Gastrocnemius medialis (tissue), 4 donors: Measurements from ENCODE around the gene PTPRJ. TPM values are rescaled to one million over a fixed set of nuclear protein-coding genes. Genes with fewer than 3 reads are reported as not detected.

Experiments
- ATAC-seq, 2 donors: fragments of 150-250 bp; one replicate each; pipeline ENCODE4 v1.9.1; 2016
- DNase-seq, 2 donors: peaks; one replicate each; pipeline ENCODE4 v3.0.0-alpha.2; 2019
- H3K27ac ChIP-seq, 4 donors: fragments of 200-600 bp; sonication (generic); 1 replicate in 1 of 4; 2 replicates in 3 of 4; pipeline ENCODE4 v1.5.1; 2016 to 2018; ENCODE audit warnings: mild to moderate bottlenecking in 2 of 4, moderate library complexity in 1 of 4
- H3K27me3 ChIP-seq, 3 donors: fragments of 200-600 bp; sonication (generic) in 2 of 3; 1 replicate in 1 of 3; 2 replicates in 2 of 3; pipeline versions ENCODE4 v1.5.1 to v1.6.0; 2016 to 2019; ENCODE audit warnings: mild to moderate bottlenecking in 1 of 3, moderate library complexity in 1 of 3
- H3K36me3 ChIP-seq, 2 donors: fragments of 200-600 bp; sonication (generic) in 1 of 2; one replicate each; pipeline ENCODE4 v1.5.1; 2017 to 2018
- H3K4me1 ChIP-seq, 2 donors: fragments of 200-600 bp; sonication (generic) in 1 of 2; one replicate each; pipeline ENCODE4 v1.5.1; 2016 to 2017; ENCODE audit warnings: mild to moderate bottlenecking in 2 of 2
- H3K4me3 ChIP-seq, 4 donors: fragments of 200-600 bp; sonication (generic) in 3 of 4; 1 replicate in 1 of 4; 2 replicates in 3 of 4; pipeline ENCODE4 v1.5.1; 2016 to 2019; ENCODE audit warnings: mild to moderate bottlenecking in 2 of 4
- H3K9me3 ChIP-seq, 3 donors: fragments of 200-600 bp; sonication (generic) in 2 of 3; 1 replicate in 1 of 3; 2 replicates in 2 of 3; pipeline ENCODE4 v1.5.1; 2016 to 2019
- POLR2A ChIP-seq, 2 donors: fragments of 450-650 bp; IDR thresholded peaks; one replicate each; pipeline ENCODE4 v1.6.1; 2017; ENCODE audit warnings: antibody characterized with exemption in 2 of 2, mild to moderate bottlenecking in 2 of 2, moderate library complexity in 2 of 2
- in situ Hi-C, 4 donors: fragments of 200-750 bp; cut with MboI; loops; one replicate each; pipeline versions ENCODE4 v1.15.0 to v1.8.0; 2017; ENCODE audit warnings: low sequenced_read_pairs in 4 of 4
- intact Hi-C: fragments of 100-400 bp; cut with DNase I; formaldehyde crosslinking; loops from one replicate; pipeline ENCODE4 v1.15.1; 2023; ENCODE audit warnings: low total_unique reads
- total RNA-seq, 4 donors: library from RNA; depleted of rRNA; stranded (reverse); fragments of >200 nt; gene quantifications; one replicate each; pipeline versions ENCODE4 v1.1.0 to v1.2.3, GENCODE V29; 2016
- TF ChIP-seq, protein P1 (sequence below), 5 experiments: fragments of 450-650 bp in 3 of 5; fragments of 200-600 bp in 2 of 5; sonication (generic) in 2 of 5; IDR thresholded peaks in 4 of 5; conservative IDR thresholded peaks in 1 of 5; 1 replicate in 4 of 5; 2 replicates in 1 of 5; pipeline ENCODE4 v1.5.1; 2016 to 2019; ENCODE audit warnings: antibody characterized with exemption in 5 of 5, mild to moderate bottlenecking in 3 of 5, moderate library complexity in 3 of 5

PTPRJ gene
- total RNA-seq, 4 donors from 2014 or later, result 5.4 to 9.0 (median 5.6) TPM

DNA sequence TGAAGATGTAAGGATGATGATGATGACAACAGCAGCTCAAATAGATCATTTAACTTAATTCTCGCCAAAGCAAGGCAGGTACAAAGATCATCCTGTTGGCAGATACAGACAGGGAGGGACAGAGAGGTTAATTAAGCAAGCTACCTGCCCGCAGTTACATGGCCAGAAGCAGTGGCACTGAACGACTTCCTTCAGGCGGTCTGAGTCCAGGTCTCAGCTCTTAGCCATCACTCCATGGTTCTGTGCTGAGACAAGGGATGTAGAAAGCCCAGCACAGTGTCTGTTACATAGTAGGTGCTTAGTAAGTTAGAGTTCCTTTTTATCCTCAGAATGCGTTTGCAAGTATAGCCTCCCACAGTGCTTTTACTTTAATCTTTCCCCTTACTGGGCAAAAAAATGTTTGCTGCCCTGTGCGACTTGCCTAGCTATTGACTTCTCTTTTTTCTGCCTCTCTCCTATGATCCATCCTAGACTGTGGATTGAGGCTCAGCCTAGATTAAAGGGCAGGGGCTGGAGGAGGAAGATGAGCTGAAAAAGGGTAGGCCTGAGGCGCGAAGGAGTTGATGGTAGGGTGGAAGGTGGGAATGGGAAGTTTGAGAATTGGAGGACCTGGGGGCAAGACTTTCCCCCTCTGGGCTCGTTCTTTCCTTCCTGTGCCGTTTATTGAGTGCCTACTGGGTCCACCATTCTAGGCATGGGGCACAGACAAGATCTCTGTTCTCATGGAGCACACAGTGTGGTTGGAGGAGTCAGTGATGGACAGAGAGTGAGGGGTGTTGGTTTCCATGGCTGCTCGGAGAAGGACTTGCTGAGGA, 128.1 kb downstream of the PTPRJ start:
- H3K27ac ChIP-seq, result no peak overlapping the region
- DNase-seq, result no peak
- H3K4me1 ChIP-seq, result peaks cover 18 to 21% of the 10 kb centered on the region in 2 donors
- no peaks in the 10 kb centered on the region for H3K9me3 ChIP-seq
- ATAC-seq, result no peak
- in situ Hi-C loops, result no loop called here
- intact Hi-C loops, result no loop called here
- TF ChIP-seq, protein P1, sequence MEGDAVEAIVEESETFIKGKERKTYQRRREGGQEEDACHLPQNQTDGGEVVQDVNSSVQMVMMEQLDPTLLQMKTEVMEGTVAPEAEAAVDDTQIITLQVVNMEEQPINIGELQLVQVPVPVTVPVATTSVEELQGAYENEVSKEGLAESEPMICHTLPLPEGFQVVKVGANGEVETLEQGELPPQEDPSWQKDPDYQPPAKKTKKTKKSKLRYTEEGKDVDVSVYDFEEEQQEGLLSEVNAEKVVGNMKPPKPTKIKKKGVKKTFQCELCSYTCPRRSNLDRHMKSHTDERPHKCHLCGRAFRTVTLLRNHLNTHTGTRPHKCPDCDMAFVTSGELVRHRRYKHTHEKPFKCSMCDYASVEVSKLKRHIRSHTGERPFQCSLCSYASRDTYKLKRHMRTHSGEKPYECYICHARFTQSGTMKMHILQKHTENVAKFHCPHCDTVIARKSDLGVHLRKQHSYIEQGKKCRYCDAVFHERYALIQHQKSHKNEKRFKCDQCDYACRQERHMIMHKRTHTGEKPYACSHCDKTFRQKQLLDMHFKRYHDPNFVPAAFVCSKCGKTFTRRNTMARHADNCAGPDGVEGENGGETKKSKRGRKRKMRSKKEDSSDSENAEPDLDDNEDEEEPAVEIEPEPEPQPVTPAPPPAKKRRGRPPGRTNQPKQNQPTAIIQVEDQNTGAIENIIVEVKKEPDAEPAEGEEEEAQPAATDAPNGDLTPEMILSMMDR (IDR thresholded peaks at IDR 0.05 in 4 of 5, conservative IDR thresholded peaks at IDR 0.05 in 1 of 5), result no peak
- TF ChIP-seq POLR2A (IDR thresholded peaks at IDR 0.05), result no peak
- H3K27me3 ChIP-seq, result no peaks in the 10 kb centered on the region
- no peaks in the 10 kb centered on the region for H3K36me3 ChIP-seq
- H3K4me3 ChIP-seq, result no peak overlapping the region

DNA sequence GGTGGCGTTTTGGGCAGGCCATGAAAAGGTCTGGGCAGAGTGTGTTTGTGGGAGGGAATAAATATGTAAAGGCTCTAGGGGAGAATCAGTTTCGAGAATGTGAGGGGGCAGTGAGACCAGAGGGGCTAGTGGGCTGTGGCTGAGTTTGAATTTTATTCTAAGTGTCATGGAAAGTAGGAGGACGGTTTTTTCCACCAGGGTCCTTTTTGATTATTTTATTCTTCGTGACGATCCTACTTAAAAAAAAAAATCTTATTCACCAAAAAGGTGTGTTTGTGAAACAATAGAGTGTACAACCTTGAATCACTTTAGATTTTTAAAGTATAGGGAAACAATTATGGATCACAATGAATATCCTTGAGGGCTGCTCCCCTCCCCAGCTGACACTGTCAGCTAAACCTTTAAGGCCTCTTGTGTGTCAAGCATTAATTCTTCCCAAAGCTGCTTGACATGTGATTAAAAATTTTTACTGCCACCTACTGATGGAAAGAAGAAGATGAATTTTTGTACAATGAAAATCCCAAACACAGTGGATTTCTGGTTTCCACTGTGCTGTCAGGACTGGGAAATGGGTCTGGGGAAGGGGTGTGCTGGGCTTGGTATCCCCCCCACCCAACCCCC, 128.8 kb downstream of the PTPRJ start:
- intact Hi-C loops (no loop called here), in situ Hi-C loops (no loop called here)
- no peak for TF ChIP-seq POLR2A (IDR thresholded peaks at IDR 0.05)
- TF ChIP-seq, protein P1 (IDR thresholded peaks at IDR 0.05 in 4 of 5, conservative IDR thresholded peaks at IDR 0.05 in 1 of 5), result peak in 1 of 5 experiments; percentile 12
- DNase-seq (no peak), ATAC-seq (peak; percentile 36 to 78)
- H3K27me3 ChIP-seq, result no peaks in the 10 kb centered on the region
- peak overlapping the region in 1 of 4 donors; percentile 19 for H3K27ac ChIP-seq
- H3K4me1 ChIP-seq, result peaks cover 12 to 17% of the 10 kb centered on the region in 2 donors
- peak overlapping the region in 3 of 4 donors; percentile 35 to 53 (median 39) for H3K4me3 ChIP-seq
- H3K36me3 ChIP-seq, result no peaks in the 10 kb centered on the region
- H3K9me3 ChIP-seq, result no peaks in the 10 kb centered on the region

DNA sequence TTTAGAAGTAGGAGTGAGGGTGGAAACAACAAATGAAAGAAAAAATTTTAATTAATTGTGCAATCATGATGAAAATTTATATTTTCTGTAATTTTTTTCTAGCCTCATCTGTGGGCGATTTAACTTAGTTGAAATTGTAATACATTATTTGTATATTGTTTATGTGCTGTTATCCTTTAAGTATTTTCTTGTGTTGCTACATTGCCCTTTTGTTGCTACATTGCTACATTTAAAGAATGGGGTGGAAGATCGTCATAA, 130.1 kb downstream of the PTPRJ start:
- no peaks in the 10 kb centered on the region for H3K36me3 ChIP-seq
- ATAC-seq (no peak), DNase-seq (no peak)
- intact Hi-C loops, result loop anchor here (1.0 kb wide), 1 partner anchor 176 kb away; no protein-coding TSS in a partner anchor
- TF ChIP-seq, protein P1 (IDR thresholded peaks at IDR 0.05 in 4 of 5, conservative IDR thresholded peaks at IDR 0.05 in 1 of 5), result no peak
- TF ChIP-seq POLR2A (IDR thresholded peaks at IDR 0.05), result no peak
- H3K27me3 ChIP-seq, result no peaks in the 10 kb centered on the region
- peaks cover 11% of the 10 kb centered on the region in 2 donors for H3K4me1 ChIP-seq
- no peak overlapping the region for H3K4me3 ChIP-seq
- H3K9me3 ChIP-seq, result peaks cover 0 to 4% (median 2%) of the 10 kb centered on the region in 3 donors
- H3K27ac ChIP-seq, result no peak overlapping the region
- in situ Hi-C loops, result loop anchor here (5.0 to 10.0 kb wide), 3 partner anchors 56 to 178 kb away; no protein-coding TSS in a partner anchor

DNA sequence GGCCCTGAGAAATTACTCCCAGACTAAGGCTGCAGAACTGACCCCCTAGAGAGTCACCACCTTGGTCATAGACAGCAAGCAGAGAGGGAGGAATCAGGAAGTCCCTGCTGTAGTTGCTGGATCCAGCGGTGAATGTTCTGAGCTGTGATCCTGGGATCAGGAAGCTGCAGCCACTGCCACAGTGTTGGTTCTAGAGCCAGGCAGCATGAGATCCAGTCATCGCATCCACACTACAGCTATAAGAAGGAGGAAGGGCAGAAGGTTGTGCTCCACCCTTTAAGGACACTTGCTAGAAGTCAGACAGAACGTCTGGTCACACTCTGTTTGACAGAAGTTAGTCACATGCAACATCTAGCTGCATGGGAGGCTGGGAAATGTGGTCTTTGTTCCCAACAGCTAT, 131.5 kb downstream of the PTPRJ start:
- in situ Hi-C loops, result loop anchor here (5.0 to 10.0 kb wide), 3 partner anchors 57 to 180 kb away; no protein-coding TSS in a partner anchor
- Histone ChIP-seq H3K27ac (no peak overlapping the region), H3K4me1 (peaks cover 11% of the 10 kb centered on the region in 2 donors), H3K9me3 (peaks cover 0 to 4% (median 2%) of the 10 kb centered on the region in 3 donors), H3K27me3 (no peaks in the 10 kb centered on the region), H3K4me3 (no peak overlapping the region), H3K36me3 (no peaks in the 10 kb centered on the region)
- ATAC-seq (no peak), DNase-seq (no peak)
- intact Hi-C loops, result no loop called here
- no peak for TF ChIP-seq POLR2A (IDR thresholded peaks at IDR 0.05)
- TF ChIP-seq, protein P1 (IDR thresholded peaks at IDR 0.05 in 4 of 5, conservative IDR thresholded peaks at IDR 0.05 in 1 of 5), result no peak
